Stromal cell of bone marrow (primary cell): ENCODE results near the gene SAMD1.

ENCODE experiments used
- DNase-seq: peaks from one replicate; pipeline ENCODE4 v3.0.0-alpha.2; 2012; ENCODE audit warnings: low read depth

SAMD1 gene

GRCh38 chr19:14113762-14114414, 23.3 kb upstream of the SAMD1 start:
- DNase-seq = no peak

- DNase-seq = no peak
These were observed 22.3 kb upstream of the SAMD1 start for GRCh38 chr19:14112809-14113385.

- no peak for DNase-seq
These were observed 21.7 kb upstream of the SAMD1 start for GRCh38 chr19:14112051-14112808.

- no peak for DNase-seq
These were observed 20.9 kb upstream of the SAMD1 start for GRCh38 chr19:14111486-14111885.

- no peak for DNase-seq
These were observed 20.1 kb upstream of the SAMD1 start for GRCh38 chr19:14110650-14111049.

- DNase-seq = no peak
These were observed 17.3 kb upstream of the SAMD1 start for GRCh38 chr19:14107581-14108461.

- DNase-seq = no peak
These were observed 16.3 kb upstream of the SAMD1 start for GRCh38 chr19:14106840-14107239.

- no peak for DNase-seq
These were observed 15.1 kb upstream of the SAMD1 start for GRCh38 chr19:14105680-14106079.

GRCh38 chr19:14103310-14103709, 12.8 kb upstream of the SAMD1 start:
- DNase-seq = no peak

- no peak for DNase-seq
These were observed 12.2 kb upstream of the SAMD1 start for GRCh38 chr19:14102756-14103155.

GRCh38 chr19:14102102-14102696, 11.6 kb upstream of the SAMD1 start:
- DNase-seq = no peak

- no peak for DNase-seq
These were observed 10.5 kb upstream of the SAMD1 start for GRCh38 chr19:14101003-14101545.

- DNase-seq = no peak
These were observed 7.1 kb upstream of the SAMD1 start for GRCh38 chr19:14097532-14098151.

- no peak for DNase-seq
These were observed 5.9 kb upstream of the SAMD1 start for GRCh38 chr19:14096272-14096992.

- DNase-seq = no peak
These were observed 4.3 kb upstream of the SAMD1 start for GRCh38 chr19:14094854-14095253.

- DNase-seq = no peak
These were observed 2.7 kb upstream of the SAMD1 start for GRCh38 chr19:14093117-14093823.

- no peak for DNase-seq
These were observed 1.4 kb upstream of the SAMD1 start for GRCh38 chr19:14091813-14092462.

GRCh38 chr19:14091081-14091812, 696 bp upstream of the SAMD1 start:
- DNase-seq = no peak
